K562 (cell line): ENCODE results near the gene PHETA1. TPM values are rescaled to one million over a fixed set of nuclear protein-coding genes. Genes with fewer than 3 reads are reported as not detected.

ENCODE experiments used
- ARID3B ChIP-seq: fragments of 250-450 bp; sonication (Bioruptor Pico); IDR thresholded peaks from 2 replicates; pipeline ENCODE4 v1.4.0; 2020; ENCODE audit warnings: borderline replicate concordance
- FOXK1 ChIP-seq: sonication (generic); formaldehyde crosslinking; IDR thresholded peaks from 2 replicates; pipeline ENCODE4 v1.8.0; 2022; ENCODE audit warnings: missing genetic modification reagents, mild to moderate bottlenecking, borderline replicate concordance
- FOXP1 ChIP-seq: sonication (generic); formaldehyde crosslinking; IDR thresholded peaks from 2 replicates; pipeline ENCODE4 v1.8.0; 2022; ENCODE audit warnings: mild to moderate bottlenecking, missing genetic modification reagents
- MEIS2 ChIP-seq: fragments of 450-650 bp; IDR thresholded peaks from 2 replicates; pipeline ENCODE4 v1.6.1; 2014; ENCODE audit warnings: mild to moderate bottlenecking; ENCODE audit not compliant: partially characterized antibody
- NFIC ChIP-seq: fragments of 450-650 bp; IDR thresholded peaks from 2 replicates; pipeline ENCODE4 v1.6.1; 2017; ENCODE audit warnings: mild to moderate bottlenecking, inconsistent platforms
- NR2C2 ChIP-seq, 2 experiments: fragments of 200-800 bp in 1 of 2; sonication (Bioruptor generic) in 1 of 2; sonication (generic) in 1 of 2; formaldehyde crosslinking in 1 of 2; IDR thresholded peaks; 2 replicates each; pipeline versions ENCODE4 v1.6.1 to v1.8.0; 2016 to 2022; ENCODE audit warnings: mild to moderate bottlenecking in 1 of 2, missing compliant biosample characterization in 1 of 2, missing genetic modification characterization in 1 of 2, missing genetic modification reagents in 1 of 2
- PKNOX1 ChIP-seq: fragments of 450-650 bp; IDR thresholded peaks from 2 replicates; pipeline ENCODE4 v1.6.1; 2016
- SP1 ChIP-seq: sonication (generic); formaldehyde crosslinking; IDR thresholded peaks from 2 replicates; pipeline ENCODE4 v1.8.1; 2022; ENCODE audit warnings: mild to moderate bottlenecking, missing genetic modification reagents
- ZBTB11 ChIP-seq, 3 experiments: fragments of 200-800 bp in 1 of 3; fragments of 250-450 bp in 1 of 3; fragments of 450-650 bp in 1 of 3; sonication (Bioruptor Pico) in 1 of 3; sonication (Bioruptor generic) in 1 of 3; formaldehyde crosslinking in 1 of 3; IDR thresholded peaks; 2 replicates each; pipeline versions ENCODE4 v1.6.1 to v1.8.0; 2016 to 2022; ENCODE audit warnings: mild to moderate bottlenecking in 2 of 3, missing genetic modification characterization in 2 of 3, missing compliant biosample characterization in 1 of 3, moderate library complexity in 1 of 3
- polyA plus RNA-seq, 8 experiments: library from polyadenylated mRNA; depleted of rRNA in 4 of 8; stranded (reverse) in 5 of 8; unstranded in 3 of 8; fragments of >200 nt; fragmentation: Nextera tagmentation in 2 of 8; fragmentation: Illumina TruSeq in 1 of 8; extraction: Ambion mirVana in 2 of 8; extraction: Trizol in 1 of 8; gene quantifications; 2 replicates each; pipeline versions ENCODE4 v1.2.1 to v1.2.3, GENCODE V29; 2011 to 2014; ENCODE audit warnings: inconsistent platforms in 1 of 8, missing spikeins in 1 of 8
- total RNA-seq, 7 experiments: library from RNA; depleted of rRNA in 6 of 7; stranded (reverse); fragments of >200 nt in 6 of 7; fragmentation: Illumina TruSeq in 2 of 7; extraction: Trizol in 2 of 7; gene quantifications; 2 replicates each; pipeline versions ENCODE4 v1.2.1 to v1.2.3, GENCODE V29; 2011 to 2021; ENCODE audit warnings: low replicate concordance in 1 of 7

The PHETA1 gene
- total and polyA plus RNA-seq, 9 of the 15 experiments (the other 6 are each of a cell fraction or from before 2014, with no cell fraction given), result 0.03 to 12.4 (median 3.0) TPM

GRCh38 chr12:111368788-111369495 lies at the start of gene PHETA1 (continued):
- peak; percentile 82 for TF ChIP-seq PKNOX1
- TF ChIP-seq MEIS2, result peak; percentile 54
- 0 out of 2 replicates have a peak, but pooled peaks have one; percentile 14 for TF ChIP-seq NR2C2 (CRISPR knock-in tag; IDR thresholded peaks at IDR 0.05)
- no peak for TF ChIP-seq NR2C2 (tag; IDR thresholded peaks at IDR 0.05)
- TF ChIP-seq FOXP1 (CRISPR knock-in tag), result peak; percentile 81; the same call in 1 of the 2 replicates
- no peak for TF ChIP-seq ZBTB11 (CRISPR knock-in tag; IDR thresholded peaks at IDR 0.05)
- TF ChIP-seq ARID3B, result no peak
- TF ChIP-seq SP1, result peak; percentile 98
- no peak; the same call in 1 of the 2 replicates for TF ChIP-seq NFIC
- no peak for TF ChIP-seq FOXK1 (CRISPR knock-in tag)
